G401 (cell line): ENCODE results near the gene CGN. TPM values are rescaled to one million over a fixed set of nuclear protein-coding genes. Genes with fewer than 3 reads are reported as not detected.

Experiments
- DNase-seq: peaks from one replicate; pipeline ENCODE4 v3.0.0-alpha.2; 2015; ENCODE audit warnings: low spot score
- in situ Hi-C: cut with HindIII; loops from 2 replicates; pipeline ENCODE4 v1.10.0; 2016; ENCODE audit warnings: low sequenced_read_pairs, mixed read lengths
- total RNA-seq: library from RNA; depleted of rRNA; stranded (reverse); fragments of >200 nt; shearing (Covaris generic); gene quantifications from 2 replicates; pipeline ENCODE4 v1.2.3, GENCODE V29; 2014; rRNA removed

The CGN gene
- total RNA-seq, 1 experiment from 2014 or later, result 18.6 TPM

- in situ Hi-C loops, result no loop called here
- DNase-seq, result no peak
Measured at GRCh38 chr1:151581451-151581850, 70.3 kb downstream of the CGN start.

GRCh38 chr1:151581921-151582320 lies 70.7 kb downstream of the CGN start:
- in situ Hi-C loops, result no loop called here
- no peak for DNase-seq

- in situ Hi-C loops, result no loop called here
- no peak for DNase-seq
Measured at GRCh38 chr1:151583796-151584195, 72.6 kb downstream of the CGN start.

GRCh38 chr1:151584278-151584677 lies 73.1 kb downstream of the CGN start:
- in situ Hi-C loops, result no loop called here
- DNase-seq, result no peak

GRCh38 chr1:151584780-151585179 lies 73.6 kb downstream of the CGN start:
- DNase-seq, result no peak
- in situ Hi-C loops, result no loop called here

- DNase-seq, result no peak
- in situ Hi-C loops, result no loop called here
Measured at GRCh38 chr1:151585622-151586021, 74.4 kb downstream of the CGN start.

Other genes starting within 250 kb of the CGN start
- 14.6 and 20.3 TPM in 2 replicates for gene ZNF687, start 229.1 kb upstream of the CGN start, total RNA-seq
- gene PI4KB, start 184.0 kb upstream of the CGN start, total RNA-seq, result 19.1 and 40.6 TPM in 2 replicates
- gene RFX5, start 164.1 kb upstream of the CGN start, total RNA-seq, result 102 and 125 TPM in 2 replicates
- gene SELENBP1, start 138.7 kb upstream of the CGN start, total RNA-seq, result 0.27 TPM in 1 of 2 replicates, not detected in the other
- gene PSMB4, start 111.8 kb upstream of the CGN start, total RNA-seq, result 518 and 580 TPM in 2 replicates
- gene POGZ, start 51.9 kb upstream of the CGN start, total RNA-seq, result 6.9 and 14.0 TPM in 2 replicates
- 3.5 and 8.2 TPM in 2 replicates for gene TUFT1, start 28.9 kb downstream of the CGN start, total RNA-seq
- gene SNX27, start 100.7 kb downstream of the CGN start, total RNA-seq, result 25.5 and 32.7 TPM in 2 replicates
- not detected in 2 replicates for gene CELF3, start 205.4 kb downstream of the CGN start, total RNA-seq
- not detected in 2 replicates for gene RIIAD1, start 210.1 kb downstream of the CGN start, total RNA-seq